ENCODE data around the gene GHR.

- TF ChIP-seq CTCF (conservative IDR thresholded peaks at IDR 0.05; ENCODE audit: low read length) (no peak), EZH2phosphoT487 (IDR thresholded peaks at IDR 0.05; ENCODE audit: borderline replicate concordance) (no peak)
Observed at GRCh38 chr5:42666869-42667268, 243.6 kb downstream of the GHR start.

Measured in Loucy (cell line).